ENCODE measurements around the gene EPB41L5.

DNA sequence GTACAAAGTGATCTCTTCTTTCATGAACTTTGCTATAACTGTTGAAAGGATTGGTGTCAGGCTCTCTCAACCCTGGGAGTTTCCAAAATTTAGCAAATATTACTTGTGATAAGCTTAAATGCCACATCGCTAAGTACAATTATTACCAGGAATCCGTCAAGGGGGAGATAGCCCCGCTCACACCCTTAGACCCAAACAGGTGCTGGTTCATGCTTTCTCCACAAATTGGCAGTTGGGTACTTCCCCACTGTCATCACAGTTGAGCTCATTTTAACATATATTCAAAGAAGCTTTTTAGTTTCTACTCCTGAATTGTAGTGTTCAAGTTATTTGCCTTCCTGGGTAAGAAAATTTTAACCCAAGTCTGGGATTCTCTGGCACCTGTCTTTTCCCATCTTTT is 29.8 kb upstream of the EPB41L5 start:
- TF ChIP-seq POLR2A (IDR thresholded peaks at IDR 0.05; ENCODE audit: low read length) (no peak), GATA1 (IDR thresholded peaks at IDR 0.05; ENCODE audit: low read depth, low read length) (no peak)

All from erythroblast (primary cell).